LNCAP (cell line): ENCODE data around the gene MARCKSL1.

Source experiments
- CTCF ChIP-seq: fragments of 450-650 bp; IDR thresholded peaks from 2 replicates; pipeline ENCODE4 v1.5.1; 2017; ENCODE audit warnings: mild to moderate bottlenecking

Gene MARCKSL1

GRCh38 chr1:32341186-32341757, 5.2 kb upstream of the MARCKSL1 start:
- no peak for TF ChIP-seq CTCF

DNA sequence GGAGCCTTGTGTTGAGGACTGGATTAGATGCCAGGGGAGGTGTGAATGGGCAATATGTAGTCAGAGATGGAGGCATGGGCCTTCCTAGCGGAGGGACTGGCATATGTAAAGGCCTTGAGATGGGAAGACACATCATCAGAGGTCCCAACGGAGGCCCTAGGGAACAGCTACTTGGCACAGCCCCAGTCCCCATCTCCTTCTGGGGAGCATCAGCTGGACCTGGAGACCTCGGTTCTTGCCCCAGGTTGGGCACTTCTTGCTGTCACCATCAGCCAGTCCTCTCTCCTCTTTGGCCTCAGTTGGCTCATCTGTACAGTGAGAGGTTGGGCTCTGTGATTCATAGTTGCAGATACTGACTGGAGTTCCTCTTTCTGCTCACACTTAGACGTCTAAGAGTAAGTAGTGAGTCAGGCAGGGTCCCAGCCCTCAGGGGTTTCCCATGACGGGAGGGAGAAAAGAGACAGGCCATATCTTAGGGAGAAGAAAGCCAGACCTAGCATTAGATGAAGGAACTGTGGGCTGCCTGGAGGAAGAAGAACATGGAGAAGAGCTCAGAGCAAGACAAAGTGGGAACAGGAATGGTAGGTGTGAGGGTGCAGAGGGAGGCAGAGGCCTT, 3.4 kb upstream of the MARCKSL1 start:
- no peak for TF ChIP-seq CTCF

GRCh38 chr1:32338637-32339145, 2.7 kb upstream of the MARCKSL1 start:
- TF ChIP-seq CTCF = no peak

DNA sequence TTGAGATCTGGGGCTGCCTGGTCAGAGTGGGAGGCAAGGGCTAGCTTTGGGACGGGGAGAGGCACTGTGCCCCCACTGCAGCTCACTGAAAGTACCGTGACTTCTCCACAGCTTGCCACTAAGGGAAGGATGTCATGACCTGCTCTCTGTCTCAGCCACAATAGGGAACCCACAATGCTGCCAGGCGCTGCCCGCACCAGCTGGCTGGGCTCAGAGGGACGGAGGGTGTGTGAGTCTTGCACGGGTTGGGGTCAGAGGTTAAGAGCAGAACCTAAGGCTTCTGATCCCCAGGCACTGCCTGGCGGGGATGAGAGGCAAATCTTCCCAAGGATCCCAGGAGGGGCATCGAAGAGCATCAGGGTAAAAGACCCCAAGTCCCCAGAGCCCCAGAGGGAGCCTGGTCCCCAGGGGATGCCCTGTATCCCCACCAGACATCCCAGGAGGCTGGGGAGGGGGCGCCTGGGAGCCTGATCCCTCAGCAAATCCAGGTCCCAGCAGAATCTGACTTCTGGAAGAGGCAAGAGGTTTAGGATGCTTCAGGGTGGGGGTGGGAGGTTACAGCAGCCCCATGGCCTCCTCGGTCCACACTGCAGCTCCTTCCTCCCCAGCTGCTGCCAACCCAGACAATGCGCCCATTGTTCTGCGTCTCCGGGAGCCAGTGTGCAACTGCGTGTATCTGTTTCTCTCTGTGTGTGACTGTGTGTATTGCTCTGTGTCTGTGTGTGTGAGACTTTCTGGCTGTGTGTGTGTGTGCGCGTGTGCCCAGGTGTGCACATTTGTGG, 2.0 kb upstream of the MARCKSL1 start:
- no peak for TF ChIP-seq CTCF

DNA sequence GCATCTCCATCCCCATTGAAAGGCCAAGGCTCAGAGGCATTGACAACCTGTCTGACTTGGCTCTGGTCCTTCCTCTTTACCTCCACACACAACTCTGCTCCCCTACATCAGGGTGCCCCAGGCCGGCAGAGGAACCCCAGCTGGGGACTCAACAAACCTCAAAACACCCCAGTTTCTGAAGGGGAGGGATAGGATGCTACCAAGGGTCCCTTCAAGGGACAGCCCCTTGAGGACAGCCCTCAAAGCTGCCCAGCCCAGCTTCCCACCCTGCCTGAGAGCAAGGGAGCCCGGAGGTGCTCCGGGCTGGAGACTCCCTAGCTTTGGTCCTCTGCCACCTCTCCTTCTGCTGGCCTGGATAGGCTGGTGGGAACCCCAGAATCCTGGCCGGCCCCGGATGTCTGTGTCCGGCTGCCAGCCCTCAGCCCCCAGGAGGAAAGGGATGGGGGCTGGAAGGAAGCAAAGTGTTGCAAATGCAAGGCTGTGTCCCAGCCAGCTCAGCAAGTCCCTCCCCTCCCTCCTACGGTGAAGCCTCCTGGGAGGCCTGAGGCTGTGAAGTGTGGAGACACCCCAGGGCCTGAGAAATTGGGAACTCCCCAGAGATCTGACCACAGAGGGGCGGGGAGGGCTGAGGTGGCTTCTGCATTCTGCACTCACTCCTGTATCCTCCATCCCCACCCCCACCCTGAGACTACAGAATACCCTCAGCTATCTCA, 1.1 kb upstream of the MARCKSL1 start:
- TF ChIP-seq CTCF = no peak

GRCh38 chr1:32336591-32336932, 529 bp upstream of the MARCKSL1 start:
- TF ChIP-seq CTCF = no peak

GRCh38 chr1:32335535-32335789, 571 bp downstream of the MARCKSL1 start:
- TF ChIP-seq CTCF = no peak
